Stimulated activated CD4-positive, alpha-beta T cell treated with anti-CD3 and anti-CD28 coated beads, Interleukin-15, amount 100 ng/mL, for 24 hours (primary cell): ENCODE data around the gene LIPG.
A peak's percentile ranks its signal among the peaks of the same experiment; 100 is the strongest.
"Not testable (repeated sequence)": the region's sequence is repeated elsewhere in the genome, so short reads cannot be mapped to it uniquely, and the experiment has no call there.

ENCODE experiments used
- DNase-seq: peaks from one replicate; pipeline ENCODE4 v3.0.0-alpha.2; 2020

The LIPG gene

DNA sequence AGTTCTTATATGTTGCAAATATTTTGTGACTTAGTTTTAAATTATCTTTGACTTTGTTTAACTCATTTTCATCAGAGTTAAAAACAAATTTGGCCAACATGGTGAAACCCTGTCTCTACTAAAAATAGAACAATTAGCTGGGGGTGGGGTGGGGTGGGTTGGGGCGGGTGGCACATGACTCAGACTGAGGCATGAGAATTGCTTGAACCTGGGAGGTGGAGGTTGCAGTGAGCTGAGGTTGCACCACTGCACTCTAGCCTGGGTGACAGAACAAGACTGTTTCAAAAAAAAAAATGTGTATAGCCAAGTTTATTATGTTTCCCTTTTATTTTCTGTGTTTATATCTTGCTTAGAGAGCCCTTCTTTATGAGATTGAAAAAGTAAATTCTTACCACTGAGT, 14.2 kb upstream of the LIPG start:
- DNase-seq: no peak

- DNase-seq: no peak
Measured at GRCh38 chr18:49548229-49548636, 13.6 kb upstream of the LIPG start.

DNA sequence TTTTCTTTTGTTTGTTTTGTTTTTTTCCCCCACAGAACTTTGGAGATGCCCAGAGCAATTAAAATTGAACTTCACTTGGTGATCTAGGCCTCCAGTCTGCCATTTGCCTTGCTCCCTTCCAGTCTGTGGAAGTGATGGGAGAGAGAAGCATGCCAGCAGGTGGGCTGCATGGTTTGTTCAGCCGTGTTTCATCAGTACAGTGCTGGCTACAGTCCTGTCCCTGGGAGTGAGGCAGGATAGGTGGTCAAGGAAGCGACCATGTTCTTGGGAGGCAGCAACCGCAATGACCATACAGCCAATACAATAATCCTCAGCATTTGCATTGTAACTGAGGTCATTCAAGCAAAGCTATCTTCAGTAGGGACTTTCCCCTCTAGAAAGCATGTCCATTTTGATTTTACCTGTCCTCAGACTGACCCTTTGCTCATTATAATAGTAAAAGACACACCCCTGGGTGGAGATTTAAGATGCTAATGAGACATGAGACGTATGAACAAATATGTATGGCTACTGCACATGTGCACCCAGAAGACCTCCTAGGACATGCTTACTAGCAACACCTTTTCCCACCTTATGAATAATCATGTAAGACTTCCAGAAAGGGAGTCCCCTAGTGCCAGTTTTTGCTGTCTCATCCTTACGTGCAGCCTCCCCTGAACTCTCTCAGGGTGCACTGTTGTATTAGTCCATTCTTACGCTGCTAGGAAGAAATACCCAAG, 11.1 kb upstream of the LIPG start:
- no peak for DNase-seq

DNA sequence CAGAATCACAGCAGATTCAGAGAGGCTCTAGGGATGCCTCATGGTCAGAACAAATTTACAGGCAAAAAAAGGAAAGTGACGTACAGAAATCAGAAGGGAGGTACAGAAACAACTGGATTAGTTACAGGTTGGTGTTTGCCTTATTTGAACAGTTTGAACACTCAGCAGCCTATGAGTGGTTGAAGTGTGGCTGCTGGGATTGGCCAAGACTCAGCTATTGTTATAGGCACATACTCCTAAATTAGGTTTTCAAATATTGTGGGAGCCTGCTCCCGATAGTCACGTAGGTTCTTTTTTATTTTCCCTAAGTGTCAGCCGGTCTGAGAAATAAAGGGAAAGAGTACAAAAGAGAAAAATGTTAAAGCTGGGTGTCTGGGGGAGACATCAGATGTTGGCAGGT, 8.9 kb upstream of the LIPG start:
- DNase-seq: no peak

DNA sequence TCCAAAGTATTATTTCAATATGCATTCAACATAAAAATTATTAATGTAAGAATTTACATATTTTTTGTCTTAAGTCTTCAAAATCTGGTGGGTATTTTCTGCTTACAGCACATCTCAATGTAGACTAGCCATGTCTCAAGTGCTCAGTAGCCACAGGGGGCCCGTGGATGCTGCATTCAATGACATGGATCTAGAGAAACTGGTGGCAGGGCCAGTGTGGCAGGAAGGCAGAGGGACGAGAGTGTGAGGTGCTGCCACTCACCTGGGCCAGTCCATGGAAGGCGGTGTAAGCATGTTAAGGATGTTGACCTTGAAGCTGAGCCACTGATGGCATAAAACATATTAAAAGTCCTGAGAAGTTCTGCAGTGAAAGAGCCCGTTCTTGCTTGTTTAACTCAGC, 6.2 kb upstream of the LIPG start:
- no peak for DNase-seq

- DNase-seq: no peak
Measured at GRCh38 chr18:49558356-49558755, 3.5 kb upstream of the LIPG start.

- DNase-seq: not testable (repeated sequence)
Measured at GRCh38 chr18:49559326-49559931, 2.4 kb upstream of the LIPG start.

DNA sequence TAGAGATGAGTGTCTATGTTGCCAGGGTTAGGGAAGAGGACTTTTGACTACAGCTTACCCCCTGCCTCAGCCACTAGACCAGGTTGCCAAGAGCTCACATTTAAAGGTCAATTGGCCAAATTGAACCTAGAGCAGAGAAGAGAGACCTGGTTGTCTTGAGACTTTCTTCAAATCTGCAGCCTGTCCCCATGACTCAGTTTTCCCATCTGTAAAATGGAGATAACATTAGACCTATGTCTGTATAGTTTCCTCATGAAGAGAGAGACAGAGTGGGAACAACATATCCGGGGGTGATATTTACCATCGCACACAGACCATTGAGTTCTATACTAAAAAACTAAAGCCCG, 1.6 kb upstream of the LIPG start:
- DNase-seq: no peak

GRCh38 chr18:49560624-49561288, 1.1 kb upstream of the LIPG start:
- DNase-seq: peak; percentile 23

DNA sequence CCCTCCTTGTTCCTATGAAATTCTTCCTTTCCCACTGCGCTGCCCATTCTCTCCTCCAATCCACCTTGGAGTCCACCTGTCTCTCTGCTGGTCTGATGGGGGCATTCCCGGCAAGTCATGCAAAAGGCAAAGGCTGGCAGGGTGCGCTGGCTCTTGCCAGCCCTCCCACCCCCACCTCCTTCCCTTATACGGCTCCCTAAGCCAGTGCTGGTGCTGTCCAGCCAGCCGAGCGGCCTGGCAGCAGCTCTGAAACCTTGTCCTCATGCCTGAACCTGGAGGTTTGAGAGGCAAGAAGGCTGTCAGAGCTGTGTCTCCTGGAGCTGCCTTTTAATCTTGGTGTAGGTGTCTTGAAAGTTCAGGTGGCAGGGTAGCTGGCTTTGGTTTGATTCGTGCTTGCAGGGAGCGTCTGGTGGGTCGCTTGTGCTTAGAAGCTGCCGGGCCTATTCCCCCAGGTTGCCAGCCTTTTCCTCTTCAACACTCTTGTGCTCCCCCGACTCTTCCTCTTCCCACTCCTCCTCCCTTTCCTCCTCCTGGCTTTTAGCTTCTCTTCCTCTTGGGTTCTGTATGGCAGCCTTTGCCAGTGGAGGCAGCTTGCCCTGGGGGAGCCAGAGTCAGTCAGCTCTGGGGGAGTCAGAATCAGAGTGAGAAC, 748 bp downstream of the LIPG start:
- DNase-seq: no peak

GRCh38 chr18:49563130-49563540, 1.3 kb downstream of the LIPG start:
- no peak for DNase-seq

GRCh38 chr18:49563701-49564517, 2.1 kb downstream of the LIPG start:
- no peak for DNase-seq

DNA sequence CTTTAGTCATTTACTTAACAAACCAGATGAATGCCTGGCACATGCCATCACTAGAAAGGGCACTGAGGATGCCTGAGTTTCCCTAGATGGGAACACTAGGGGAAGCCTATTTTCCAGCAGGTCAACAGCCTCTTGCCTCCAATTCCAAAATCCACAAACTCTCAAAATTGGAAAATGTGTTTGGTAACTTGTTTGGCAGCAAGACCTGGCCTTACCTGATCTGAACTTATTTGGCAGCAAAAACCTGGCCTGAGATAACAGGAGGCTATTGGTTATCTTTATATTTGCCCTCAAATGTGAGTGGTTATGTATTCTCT, 2.6 kb downstream of the LIPG start:
- DNase-seq: no peak

- DNase-seq: no peak
Measured at GRCh38 chr18:49565101-49565500, 3.2 kb downstream of the LIPG start.

- DNase-seq: no peak
Measured at GRCh38 chr18:49565612-49566011, 3.8 kb downstream of the LIPG start.

GRCh38 chr18:49566217-49566770, 4.4 kb downstream of the LIPG start:
- no peak for DNase-seq

GRCh38 chr18:49566985-49567384, 5.1 kb downstream of the LIPG start:
- DNase-seq: no peak

GRCh38 chr18:49569724-49570123, 7.9 kb downstream of the LIPG start:
- no peak for DNase-seq

- DNase-seq: no peak
Measured at GRCh38 chr18:49570836-49571235, 9.0 kb downstream of the LIPG start.

- DNase-seq: no peak
Measured at GRCh38 chr18:49572611-49573345, 10.9 kb downstream of the LIPG start.

DNA sequence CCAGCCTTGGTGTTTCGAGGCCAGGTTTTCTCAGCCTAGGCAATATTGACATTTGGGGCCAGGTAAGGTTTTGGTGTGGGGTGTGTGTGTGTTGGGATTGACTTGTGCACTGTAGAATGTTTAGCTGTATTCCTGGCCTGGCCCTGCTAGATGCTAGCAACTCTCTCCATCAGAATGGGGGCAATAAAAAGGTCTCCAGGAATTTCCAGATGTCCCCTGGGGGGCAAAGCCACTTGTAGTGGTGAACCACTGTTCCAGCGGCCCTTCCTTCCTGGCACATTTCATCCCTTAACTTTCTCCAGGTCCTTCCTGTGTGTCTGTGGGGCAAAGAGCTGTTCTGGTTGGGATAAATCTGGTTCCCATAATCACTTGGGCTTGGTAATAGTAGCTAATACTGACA, 12.0 kb downstream of the LIPG start:
- no peak for DNase-seq

DNA sequence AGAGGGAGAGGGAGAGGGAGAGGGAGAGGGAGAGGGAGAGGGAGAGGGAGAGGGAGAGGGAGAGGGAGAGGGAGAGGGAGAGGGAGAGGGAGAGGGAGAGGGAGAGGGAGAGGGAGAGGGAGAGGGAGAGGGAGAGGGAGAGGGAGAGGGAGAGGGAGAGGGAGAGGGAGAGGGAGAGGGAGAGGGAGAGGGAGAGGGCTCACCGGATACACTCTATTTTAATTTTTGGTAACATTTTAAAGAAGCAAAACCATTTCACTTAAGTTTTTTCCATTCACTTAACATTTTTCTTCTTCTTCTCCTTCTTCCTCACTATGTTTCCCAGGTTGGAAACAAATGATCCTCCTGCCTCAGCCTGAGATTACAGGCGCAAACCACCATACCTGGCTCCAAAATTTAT, 17.2 kb downstream of the LIPG start:
- not testable (repeated sequence) for DNase-seq
